MCF 10A (cell line): ENCODE data around the gene TRMT11. TPM values are rescaled to one million over a fixed set of nuclear protein-coding genes. Genes with fewer than 3 reads are reported as not detected.

Source experiments
- BruUV-seq: library from RNA; stranded (reverse); fragments of 400-500 nt; replicated peaks from 2 replicates; lab custom pipeline; 2021; lab: Mats Ljungman, UMichigan
- CTCF ChIA-PET: fragments of 300-600 bp; sonication (Branson Sonifier 250); formaldehyde crosslinking; extraction: SDS; loops from one replicate; lab custom pipeline; 2021; ENCODE audit warnings: antibody characterized with exemption, inconsistent platforms; lab: Yijun Ruan, JAX
- POLR2A ChIA-PET: fragments of 300-600, 350-650 bp; sonication (Branson Sonifier 250); formaldehyde crosslinking; extraction: SDS; loops from one replicate; lab custom pipeline; 2020; ENCODE audit warnings: antibody characterized with exemption, inconsistent platforms; lab: Yijun Ruan, JAX
- DNase-seq: peaks from one replicate; pipeline ENCODE4 v3.0.0-alpha.2; 2018; ENCODE audit not compliant: unreplicated experiment
- H3K27ac Mint-ChIP-seq: one replicate; pipeline ENCODE4 v1.8.0; 2022; ENCODE audit warnings: mild to moderate bottlenecking, low read depth, mixed read lengths; ENCODE audit not compliant: unreplicated experiment
- H3K27me3 Mint-ChIP-seq: one replicate; pipeline ENCODE4 v1.8.0; 2022; ENCODE audit warnings: mixed read lengths; ENCODE audit not compliant: insufficient read depth, unreplicated experiment
- H3K36me3 Mint-ChIP-seq: one replicate; pipeline ENCODE4 v1.8.0; 2022; ENCODE audit warnings: mild to moderate bottlenecking, moderate library complexity, mixed read lengths; ENCODE audit not compliant: insufficient read depth, unreplicated experiment
- H3K4me1 Mint-ChIP-seq: one replicate; pipeline ENCODE4 v1.8.0; 2022; ENCODE audit warnings: mixed read lengths; ENCODE audit not compliant: insufficient read depth, unreplicated experiment
- H3K4me3 Mint-ChIP-seq: one replicate; pipeline ENCODE4 v1.8.0; 2022; ENCODE audit warnings: mild to moderate bottlenecking, moderate library complexity, mixed read lengths; ENCODE audit not compliant: unreplicated experiment
- H3K9me3 Mint-ChIP-seq: one replicate; pipeline ENCODE4 v1.8.0; 2022; ENCODE audit warnings: mixed read lengths; ENCODE audit not compliant: unreplicated experiment
- intact Hi-C: fragments of 100-400 bp; cut with micrococcal nuclease; formaldehyde crosslinking; loops from 2 replicates; pipeline ENCODE4 v1.14.1; 2022
- total RNA-seq: library from RNA; stranded (reverse); gene quantifications from 2 replicates; pipeline ENCODE4 v1.2.3, GENCODE V29; 2022
- TF ChIP-seq, protein P1 (sequence below): fragments of 200-600 bp; IDR thresholded peaks from one replicate; pipeline ENCODE4 v1.8.0; 2022; ENCODE audit warnings: antibody characterized with exemption, mild to moderate bottlenecking; ENCODE audit not compliant: unreplicated experiment

The TRMT11 gene
- total RNA-seq, 1 experiment from 2014 or later, result 32.5 TPM

DNA sequence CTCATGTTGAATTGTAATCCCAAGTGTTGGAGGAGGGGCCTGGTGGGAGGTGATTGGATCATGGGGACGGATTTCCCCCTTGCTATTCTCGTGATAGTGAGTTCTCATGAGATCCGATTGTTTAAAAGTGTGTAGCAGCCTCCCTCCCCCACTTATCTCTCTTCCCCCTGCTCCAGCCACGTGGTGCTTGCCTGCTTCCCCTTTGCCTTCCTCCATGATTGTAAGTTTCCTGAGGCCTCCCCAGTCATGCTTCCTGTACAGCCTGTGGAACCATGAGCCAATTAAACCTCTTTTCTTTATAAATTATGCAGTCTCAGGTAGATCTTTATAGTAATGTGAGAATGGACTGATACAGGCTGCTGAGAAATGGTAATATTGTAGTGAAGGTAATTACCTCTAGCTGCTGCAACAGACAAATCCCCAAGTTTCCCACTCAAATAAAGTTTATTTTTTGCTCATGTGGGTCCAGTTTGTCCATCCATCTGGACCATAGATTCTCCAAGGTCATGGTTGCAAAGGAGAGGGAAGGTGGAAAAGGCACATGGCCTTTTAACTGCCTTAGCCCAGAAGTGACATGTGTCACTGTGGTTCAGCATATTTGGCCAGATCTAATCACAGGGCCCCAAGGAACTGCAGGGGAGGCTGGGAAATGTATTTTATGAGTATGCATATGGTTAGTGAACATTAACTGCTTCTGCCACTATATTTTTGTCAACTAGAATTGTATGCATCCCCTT, 89.2 kb downstream of the TRMT11 start:
- no peak for DNase-seq
- Mint-ChIP-seq H3K9me3 (no peaks in the 10 kb centered on the region), H3K4me3 (no peak overlapping the region), H3K27me3 (no peaks in the 10 kb centered on the region), H3K27ac (no peak overlapping the region), H3K4me1 (no peaks in the 10 kb centered on the region), H3K36me3 (peaks cover 7% of the 10 kb centered on the region)
- no TSS peak for BruUV-seq
- TF ChIP-seq, protein P1, sequence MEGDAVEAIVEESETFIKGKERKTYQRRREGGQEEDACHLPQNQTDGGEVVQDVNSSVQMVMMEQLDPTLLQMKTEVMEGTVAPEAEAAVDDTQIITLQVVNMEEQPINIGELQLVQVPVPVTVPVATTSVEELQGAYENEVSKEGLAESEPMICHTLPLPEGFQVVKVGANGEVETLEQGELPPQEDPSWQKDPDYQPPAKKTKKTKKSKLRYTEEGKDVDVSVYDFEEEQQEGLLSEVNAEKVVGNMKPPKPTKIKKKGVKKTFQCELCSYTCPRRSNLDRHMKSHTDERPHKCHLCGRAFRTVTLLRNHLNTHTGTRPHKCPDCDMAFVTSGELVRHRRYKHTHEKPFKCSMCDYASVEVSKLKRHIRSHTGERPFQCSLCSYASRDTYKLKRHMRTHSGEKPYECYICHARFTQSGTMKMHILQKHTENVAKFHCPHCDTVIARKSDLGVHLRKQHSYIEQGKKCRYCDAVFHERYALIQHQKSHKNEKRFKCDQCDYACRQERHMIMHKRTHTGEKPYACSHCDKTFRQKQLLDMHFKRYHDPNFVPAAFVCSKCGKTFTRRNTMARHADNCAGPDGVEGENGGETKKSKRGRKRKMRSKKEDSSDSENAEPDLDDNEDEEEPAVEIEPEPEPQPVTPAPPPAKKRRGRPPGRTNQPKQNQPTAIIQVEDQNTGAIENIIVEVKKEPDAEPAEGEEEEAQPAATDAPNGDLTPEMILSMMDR, result no peak
- ChIA-PET CTCF (no interaction called here), POLR2A (no interaction called here)
- intact Hi-C loops, result no loop called here

DNA sequence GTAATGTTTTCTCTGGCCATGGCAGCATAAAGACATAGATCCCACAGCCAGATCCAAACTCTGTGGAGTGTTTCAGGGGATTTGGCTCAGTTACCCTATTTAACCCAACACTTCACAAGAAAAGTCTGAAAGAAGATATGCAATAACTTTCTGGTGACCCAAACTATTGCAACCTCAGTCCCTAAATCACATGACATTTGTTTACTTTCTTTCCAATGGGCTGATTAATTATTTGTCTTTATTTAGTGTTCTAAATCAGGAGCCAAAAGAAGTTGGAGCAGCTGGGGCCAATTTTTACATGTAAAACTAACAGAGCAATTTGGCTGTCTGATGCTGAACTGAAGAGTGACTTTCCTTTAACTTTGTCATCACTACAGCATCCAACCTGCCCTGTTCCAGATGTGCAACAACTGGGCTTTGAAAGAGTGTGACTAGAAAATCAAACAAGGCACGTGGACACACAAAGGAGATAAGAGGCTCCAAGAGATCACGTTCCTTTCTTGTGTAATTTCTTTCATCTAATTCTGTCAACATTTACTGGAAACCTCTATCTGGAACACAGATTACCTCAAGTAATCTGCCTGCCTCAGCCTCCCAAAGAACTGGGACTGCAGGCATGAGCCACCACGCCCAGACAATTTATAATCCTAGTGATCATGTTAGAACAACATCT, 90.8 kb downstream of the TRMT11 start:
- TF ChIP-seq, protein P1, result no peak
- no TSS peak for BruUV-seq
- Mint-ChIP-seq H3K27me3 (no peaks in the 10 kb centered on the region), H3K9me3 (no peaks in the 10 kb centered on the region), H3K4me1 (no peaks in the 10 kb centered on the region), H3K27ac (no peak overlapping the region), H3K36me3 (no peaks in the 10 kb centered on the region), H3K4me3 (no peak overlapping the region)
- DNase-seq, result no peak
- ChIA-PET CTCF (interaction anchor here (0.5 kb wide), 1 partner anchor 119 kb away, joined by 3 read pairs; no protein-coding TSS in a partner anchor), POLR2A (no interaction called here)
- intact Hi-C loops, result no loop called here

DNA sequence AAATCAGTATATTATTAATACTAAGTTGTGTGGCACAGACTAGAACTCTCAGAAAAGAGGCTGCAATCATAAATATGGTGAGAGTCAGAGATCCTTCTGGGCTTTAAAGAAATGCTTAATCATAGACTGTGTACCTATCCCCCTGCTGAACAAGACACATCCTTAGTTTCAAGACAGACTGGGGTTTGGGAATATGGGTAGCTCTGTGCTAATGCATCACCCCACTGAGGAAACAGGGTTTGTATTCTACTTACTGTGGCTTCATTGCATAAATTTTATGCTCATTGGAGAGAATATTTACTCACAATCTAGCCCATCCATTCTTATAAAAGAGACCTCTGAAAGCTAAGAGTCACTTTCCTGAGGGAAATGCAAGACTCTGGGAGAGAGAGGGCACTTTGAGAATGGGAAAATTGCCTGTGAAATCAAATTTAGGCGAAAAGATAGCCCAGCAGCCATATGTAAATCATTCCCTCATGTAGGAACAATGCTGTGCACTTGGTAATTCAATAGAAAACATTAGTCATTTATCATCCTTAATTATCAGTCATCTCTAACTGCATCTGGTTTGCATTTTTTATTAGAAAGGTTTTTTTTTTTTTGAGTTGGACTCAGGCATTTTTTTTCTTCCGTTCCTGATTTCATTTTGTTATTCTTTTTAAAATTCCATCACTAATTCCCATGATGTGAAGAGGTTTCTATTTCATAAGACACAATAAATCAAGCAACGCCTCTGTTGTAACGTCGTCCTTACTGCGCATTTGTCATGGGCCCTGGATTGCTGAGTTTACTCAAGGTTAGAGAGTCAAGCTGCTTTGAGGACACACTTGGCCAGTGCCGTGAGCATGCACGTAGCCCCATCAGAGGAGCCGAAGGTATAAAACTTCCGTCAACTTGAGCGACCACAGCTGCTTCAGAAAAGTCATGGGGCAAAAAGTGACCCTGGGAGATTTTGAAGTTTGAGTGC, 91.8 kb downstream of the TRMT11 start:
- ChIA-PET POLR2A (no interaction called here), CTCF (no interaction called here)
- Mint-ChIP-seq H3K36me3 (no peaks in the 10 kb centered on the region), H3K4me1 (no peaks in the 10 kb centered on the region), H3K27ac (no peak overlapping the region), H3K27me3 (no peaks in the 10 kb centered on the region), H3K9me3 (no peaks in the 10 kb centered on the region), H3K4me3 (no peak overlapping the region)
- DNase-seq, result no peak
- BruUV-seq, result no TSS peak
- TF ChIP-seq, protein P1, result no peak
- intact Hi-C loops, result no loop called here
